H1 (cell line): ENCODE data around the gene ADAMTS17. TPM values are rescaled to one million over a fixed set of nuclear protein-coding genes. Genes with fewer than 3 reads are reported as not detected.

Experiments used
- BRCA1 ChIP-seq: IDR thresholded peaks from 2 replicates; pipeline ENCODE4 v1.6.1; 2012; ENCODE audit warnings: low read depth, low read length, improper control_type of control experiment
- CBX5 ChIP-seq: fragments of 300-800, 300-1000 bp; sonication (generic); IDR thresholded peaks from 2 replicates; pipeline ENCODE4 v1.7.1; 2016; ENCODE audit warnings: antibody characterized with exemption, low read length, low read depth
- EZH2 ChIP-seq: fragments of 200-600 bp; sonication (generic); IDR thresholded peaks from 2 replicates; pipeline ENCODE4 v1.7.1; 2012; ENCODE audit warnings: low read depth, mild to moderate bottlenecking, moderate library complexity, low read length, inconsistent platforms; ENCODE audit not compliant: severe bottlenecking
- GTF2F1 ChIP-seq: IDR thresholded peaks from 2 replicates; pipeline ENCODE4 v1.6.1; 2012; ENCODE audit warnings: low read depth, low read length, improper control_type of control experiment, borderline replicate concordance
- KDM1A ChIP-seq: fragments of 200-600, 300-600 bp; sonication (generic); IDR thresholded peaks from 2 replicates; pipeline ENCODE4 v1.7.1; 2016; ENCODE audit warnings: mild to moderate bottlenecking, low read length, borderline replicate concordance
- NRF1 ChIP-seq: IDR thresholded peaks from 2 replicates; pipeline ENCODE4 v1.6.1; 2011; ENCODE audit warnings: mild to moderate bottlenecking, low read depth, low read length, improper control_type of control experiment
- polyA plus RNA-seq, 7 experiments: library from polyadenylated mRNA; depleted of rRNA in 3 of 7; stranded (reverse) in 5 of 7; unstranded in 2 of 7; fragments of >200 nt in 5 of 7; fragments of 200-250 nt in 2 of 7; gene quantifications; 1 replicate in 5 of 7; 2 replicates in 1 of 7; 4 replicates in 1 of 7; pipeline versions ENCODE4 v1.2.1 to v1.2.3, GENCODE V29; 2011 to 2013; ENCODE audit warnings: missing spikeins in 2 of 7, mixed read lengths in 2 of 7
- total RNA-seq: library from RNA; stranded (reverse); fragmentation: NEBNext Ultra II Directional; extraction: Animal tissue kit (Norgen Biotek cat#: 25700); gene quantifications from 2 replicates; pipeline ENCODE4 v1.2.1, GENCODE V29; 2021

ADAMTS17 gene
- total and polyA plus RNA-seq, 2 of the 8 experiments (the other 6 are each of a cell fraction or from before 2014, with no cell fraction given), result 0.51 to 1.7 TPM

DNA sequence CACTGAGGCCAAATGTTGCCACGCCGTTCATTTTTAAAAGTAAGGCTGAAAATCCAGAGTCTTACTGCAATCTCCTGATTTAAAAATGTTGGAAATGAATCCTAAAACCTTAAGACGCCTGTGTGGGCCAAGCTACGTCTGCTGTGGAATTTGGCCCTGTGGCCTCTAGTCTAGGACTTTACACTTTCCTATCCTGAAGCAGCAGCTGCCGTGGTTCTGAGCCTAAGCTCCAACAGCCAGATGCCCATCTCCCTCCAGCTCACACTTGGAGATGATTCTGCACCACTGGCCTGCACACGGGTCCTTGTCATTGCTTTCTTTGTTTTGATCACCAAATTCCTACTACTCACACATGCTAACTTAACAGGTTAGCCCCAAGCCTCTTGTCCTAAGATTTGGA lies 322.2 kb downstream of the ADAMTS17 start (continued):
- TF ChIP-seq KDM1A (no peak), NRF1 (no peak), BRCA1 (no peak), GTF2F1 (no peak), EZH2 (no peak), CBX5 (no peak)
